GM13977 (cell line): ENCODE measurements around the gene CFAP46.

Source experiments
- DNase-seq: peaks from one replicate; pipeline ENCODE4 v3.0.0; 2012; ENCODE audit warnings: low spot score
- in situ Hi-C: fragments of 300-500 bp; cut with MboI; formaldehyde crosslinking; loops from one replicate; pipeline ENCODE4 v1.12.0; 2022; ENCODE audit warnings: low sequenced_read_pairs, low pct_unique_long_range_greater_than_20kb, mixed read lengths, inconsistent platforms; ENCODE audit not compliant: unreplicated experiment
- TF ChIP-seq, protein P1 (sequence below): IDR thresholded peaks from 2 replicates; pipeline ENCODE4 v1.5.1; 2012; ENCODE audit warnings: mild to moderate bottlenecking, control low read depth; ENCODE audit not compliant: insufficient read depth; ENCODE audit errors: extremely low read depth, missing control alignments

Gene CFAP46

DNA sequence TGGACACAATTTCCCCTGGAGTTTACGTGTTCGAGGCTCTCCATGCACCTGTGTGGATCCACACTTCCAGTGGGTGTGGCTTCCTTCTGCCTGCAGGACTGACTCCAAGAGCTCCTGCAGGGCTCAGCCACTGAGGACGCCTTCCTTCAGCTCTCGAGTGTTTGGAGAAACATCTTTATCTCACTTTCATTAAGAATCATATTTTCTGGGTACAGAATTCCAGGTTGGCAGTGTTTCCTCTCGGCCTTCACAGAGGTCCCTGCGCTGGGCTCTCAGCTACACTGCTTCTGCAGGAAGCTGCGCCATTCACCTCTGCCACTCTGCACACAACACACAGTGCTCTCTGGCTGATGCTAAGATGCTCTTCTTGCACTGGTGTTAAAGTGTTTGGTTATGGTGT is 86.5 kb downstream of the CFAP46 start:
- TF ChIP-seq, protein P1, sequence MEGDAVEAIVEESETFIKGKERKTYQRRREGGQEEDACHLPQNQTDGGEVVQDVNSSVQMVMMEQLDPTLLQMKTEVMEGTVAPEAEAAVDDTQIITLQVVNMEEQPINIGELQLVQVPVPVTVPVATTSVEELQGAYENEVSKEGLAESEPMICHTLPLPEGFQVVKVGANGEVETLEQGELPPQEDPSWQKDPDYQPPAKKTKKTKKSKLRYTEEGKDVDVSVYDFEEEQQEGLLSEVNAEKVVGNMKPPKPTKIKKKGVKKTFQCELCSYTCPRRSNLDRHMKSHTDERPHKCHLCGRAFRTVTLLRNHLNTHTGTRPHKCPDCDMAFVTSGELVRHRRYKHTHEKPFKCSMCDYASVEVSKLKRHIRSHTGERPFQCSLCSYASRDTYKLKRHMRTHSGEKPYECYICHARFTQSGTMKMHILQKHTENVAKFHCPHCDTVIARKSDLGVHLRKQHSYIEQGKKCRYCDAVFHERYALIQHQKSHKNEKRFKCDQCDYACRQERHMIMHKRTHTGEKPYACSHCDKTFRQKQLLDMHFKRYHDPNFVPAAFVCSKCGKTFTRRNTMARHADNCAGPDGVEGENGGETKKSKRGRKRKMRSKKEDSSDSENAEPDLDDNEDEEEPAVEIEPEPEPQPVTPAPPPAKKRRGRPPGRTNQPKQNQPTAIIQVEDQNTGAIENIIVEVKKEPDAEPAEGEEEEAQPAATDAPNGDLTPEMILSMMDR: no peak
- in situ Hi-C loops: no loop called here
- no peak for DNase-seq

DNA sequence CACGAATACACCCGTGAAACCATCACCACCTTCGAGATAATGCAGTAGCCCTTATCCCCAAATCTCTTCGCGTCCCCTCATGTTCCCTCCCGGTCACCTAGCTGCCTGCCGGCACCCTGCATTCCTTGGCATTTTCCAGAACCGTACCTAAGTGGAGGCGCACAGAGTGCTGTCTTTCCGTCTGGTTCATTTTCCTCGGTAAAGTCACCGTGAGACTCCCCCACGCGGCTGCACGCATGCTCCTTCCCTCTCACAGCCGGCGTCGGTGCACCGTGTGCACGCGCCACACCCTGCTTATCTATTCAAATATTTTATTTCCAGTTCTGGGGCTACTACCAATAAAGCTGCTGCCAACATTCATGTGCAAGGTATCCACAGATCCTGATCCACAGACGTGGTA is 90.9 kb downstream of the CFAP46 start:
- TF ChIP-seq, protein P1: no peak
- in situ Hi-C loops: no loop called here
- no peak for DNase-seq

DNA sequence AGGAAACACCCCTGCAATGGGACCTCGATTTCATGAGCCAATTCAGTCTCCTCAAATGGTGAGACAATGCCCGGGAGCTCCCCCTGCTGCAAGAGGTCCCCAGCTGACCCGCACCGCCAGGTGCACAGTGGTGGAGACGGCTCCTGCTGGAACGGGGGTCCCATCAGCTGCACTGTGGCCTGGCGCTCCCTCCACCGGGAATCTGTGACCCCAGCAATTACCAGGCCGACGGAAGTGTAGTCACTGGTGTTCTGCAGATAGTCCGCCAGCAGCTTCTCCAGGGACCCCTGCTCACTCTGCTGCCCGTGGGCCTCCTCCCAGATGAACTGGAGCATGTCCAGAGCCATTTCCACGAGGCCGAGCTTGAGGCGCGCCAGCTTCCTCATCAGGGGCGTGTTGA is 91.5 kb downstream of the CFAP46 start:
- in situ Hi-C loops: no loop called here
- TF ChIP-seq, protein P1: no peak
- DNase-seq: no peak

DNA sequence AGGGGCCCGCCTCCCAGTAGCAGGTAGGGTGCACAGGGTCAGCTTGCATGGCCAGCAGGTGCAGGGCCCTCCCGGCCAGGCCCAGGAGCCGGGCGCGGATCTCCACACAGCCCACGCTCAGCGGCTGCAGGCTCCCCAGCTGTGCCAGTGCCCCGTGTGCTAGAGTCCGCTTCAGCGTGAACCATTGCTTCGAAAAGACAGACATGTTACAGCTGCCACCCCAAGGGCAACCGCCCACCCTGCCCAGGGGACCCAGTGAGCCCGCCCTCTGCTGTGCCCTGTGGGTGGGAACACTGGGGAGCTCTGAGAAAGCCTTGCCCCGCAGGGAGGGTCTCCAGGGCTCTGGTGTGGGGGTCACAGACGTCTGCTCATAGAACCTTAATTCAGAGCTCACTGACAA is 92.1 kb downstream of the CFAP46 start:
- DNase-seq: no peak
- in situ Hi-C loops: no loop called here
- TF ChIP-seq, protein P1: no peak

DNA sequence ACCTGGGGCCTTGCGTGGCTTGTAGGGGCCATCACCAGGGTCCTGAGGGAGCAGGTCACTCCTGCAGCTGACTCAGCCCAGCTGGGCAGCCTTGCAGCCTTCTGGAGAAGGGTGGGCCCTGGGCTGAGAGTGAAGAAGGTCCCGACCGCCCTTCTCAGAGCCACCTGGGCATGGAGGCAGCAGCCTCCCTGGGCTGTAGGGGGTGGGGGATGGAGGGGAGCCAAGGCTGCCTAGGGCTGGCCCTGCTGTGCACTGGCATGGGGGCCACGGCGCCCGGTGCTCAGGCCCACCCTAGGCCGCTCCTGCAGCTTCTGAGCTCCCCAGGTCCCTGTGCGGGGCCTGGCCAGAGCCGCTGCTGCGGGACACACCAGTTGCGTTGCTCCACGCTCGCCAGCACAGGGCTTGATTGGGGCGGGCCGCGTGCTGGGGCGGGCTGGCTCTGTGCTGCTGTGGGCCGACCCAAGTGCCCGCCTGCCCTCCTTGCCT is 92.8 kb downstream of the CFAP46 start:
- no peak for DNase-seq
- TF ChIP-seq, protein P1: no peak
- in situ Hi-C loops: no loop called here

DNA sequence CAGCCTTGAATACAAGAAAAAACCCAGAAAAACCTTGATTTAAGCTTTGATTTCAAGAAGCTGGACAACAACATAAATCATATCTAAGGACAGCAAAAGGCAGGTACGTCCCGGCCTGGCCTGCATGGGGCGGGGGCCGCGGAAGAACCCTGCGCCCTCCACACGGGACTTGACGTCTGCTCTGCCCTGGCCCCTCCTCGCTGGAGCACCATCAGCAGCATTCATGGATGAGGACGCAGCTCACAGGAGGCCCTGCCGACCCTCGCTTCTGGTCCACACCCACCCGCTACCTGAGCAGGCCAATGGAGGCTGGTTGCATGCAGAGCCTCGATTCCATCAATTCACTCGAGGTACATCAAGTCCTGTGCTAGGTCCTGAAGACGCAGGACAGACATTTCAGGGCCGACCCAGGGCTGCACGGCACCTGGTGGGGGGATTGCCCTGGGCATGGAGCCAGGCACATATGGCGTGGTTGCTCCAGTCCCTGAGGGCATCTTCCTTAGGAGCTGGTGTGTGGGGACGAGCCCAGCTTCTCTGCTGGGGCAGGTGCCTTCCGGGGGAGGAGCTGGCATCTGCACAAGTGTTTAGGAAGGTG is 93.3 kb downstream of the CFAP46 start:
- DNase-seq: no peak
- TF ChIP-seq, protein P1: no peak
- in situ Hi-C loops: no loop called here
